Measurements from ENCODE around the gene GPR27.

GPR27 gene

GRCh38 chr3:71759401-71759800, 5.7 kb downstream of the GPR27 start:
- TF ChIP-seq POLR2AphosphoS5 (IDR thresholded peaks at IDR 0.05; ENCODE audit: low read depth): no peak
- no peak for TF ChIP-seq GABPA (IDR thresholded peaks at IDR 0.05; ENCODE audit: low read depth)
- TF ChIP-seq SPI1 (IDR thresholded peaks at IDR 0.05; ENCODE audit: borderline replicate concordance, low read depth): peak; percentile 27; the same call in 1 of the 2 replicates
- no peak for TF ChIP-seq CTCF (IDR thresholded peaks at IDR 0.05; ENCODE audit: insufficient read depth, low read length)
- no peak for TF ChIP-seq REST (IDR thresholded peaks at IDR 0.05; ENCODE audit: insufficient replicate concordance, low read depth)

GRCh38 chr3:71760140-71760539, 6.5 kb downstream of the GPR27 start:
- TF ChIP-seq POLR2AphosphoS5 (IDR thresholded peaks at IDR 0.05; ENCODE audit: low read depth) (no peak), GABPA (IDR thresholded peaks at IDR 0.05; ENCODE audit: low read depth) (no peak), REST (IDR thresholded peaks at IDR 0.05; ENCODE audit: insufficient replicate concordance, low read depth) (no peak), SPI1 (IDR thresholded peaks at IDR 0.05; ENCODE audit: borderline replicate concordance, low read depth) (no peak), CTCF (IDR thresholded peaks at IDR 0.05; ENCODE audit: insufficient read depth, low read length) (no peak)
- DNase-seq (ENCODE audit: low read depth in 1 of 2, low spot score in 1 of 2): no peak
- Histone ChIP-seq H3K27me3 (ENCODE audit: insufficient read depth, poor library complexity, severe bottlenecking) (no peaks in the 10 kb centered on the region), H3K4me3 (replicated peaks; ENCODE audit: insufficient read depth, low read length) (no peak overlapping the region), H3K27ac (replicated peaks) (no peak overlapping the region)

More at GRCh38 chr3:71759401-71759800, 5.7 kb downstream of the GPR27 start:
- Histone ChIP-seq H3K27me3 (ENCODE audit: insufficient read depth, poor library complexity, severe bottlenecking) (no peaks in the 10 kb centered on the region), H3K27ac (replicated peaks) (no peak overlapping the region), H3K4me3 (replicated peaks; ENCODE audit: insufficient read depth, low read length) (no peak overlapping the region)
- no peak for DNase-seq (ENCODE audit: low read depth in 1 of 2, low spot score in 1 of 2)

GRCh38 chr3:71763426-71763825, 9.8 kb downstream of the GPR27 start:
- Histone ChIP-seq H3K27me3 (ENCODE audit: insufficient read depth, poor library complexity, severe bottlenecking) (no peaks in the 10 kb centered on the region), H3K27ac (replicated peaks) (no peak overlapping the region)
- TF ChIP-seq GABPA (IDR thresholded peaks at IDR 0.05; ENCODE audit: low read depth): no peak
- no peak for TF ChIP-seq CTCF (IDR thresholded peaks at IDR 0.05; ENCODE audit: insufficient read depth, low read length)
- TF ChIP-seq SPI1 (IDR thresholded peaks at IDR 0.05; ENCODE audit: borderline replicate concordance, low read depth): no peak
- no peak for TF ChIP-seq REST (IDR thresholded peaks at IDR 0.05; ENCODE audit: insufficient replicate concordance, low read depth)
- TF ChIP-seq POLR2AphosphoS5 (IDR thresholded peaks at IDR 0.05; ENCODE audit: low read depth): no peak

More at GRCh38 chr3:71763426-71763825, 9.8 kb downstream of the GPR27 start:
- H3K4me3 ChIP-seq (replicated peaks; ENCODE audit: insufficient read depth, low read length): no peak overlapping the region
- no peak for DNase-seq (ENCODE audit: low read depth in 1 of 2, low spot score in 1 of 2)
